HG02678 (cell line): ENCODE measurements around the gene RSPRY1.

Experiments
- ATAC-seq: cut with Tn5 transposase; IDR thresholded peaks from one replicate; pipeline ENCODE4 v1.9.1; 2021; ENCODE audit warnings: mild to moderate bottlenecking, moderate library complexity; ENCODE audit not compliant: unreplicated experiment

RSPRY1 gene

GRCh38 chr16:57216968-57217367, 30.8 kb downstream of the RSPRY1 start:
- no peak for ATAC-seq

GRCh38 chr16:57223057-57223456, 36.9 kb downstream of the RSPRY1 start:
- ATAC-seq: no peak

GRCh38 chr16:57224651-57225335, 38.7 kb downstream of the RSPRY1 start:
- no peak for ATAC-seq

GRCh38 chr16:57225978-57226377, 39.8 kb downstream of the RSPRY1 start:
- ATAC-seq: no peak

GRCh38 chr16:57226701-57227621, 40.8 kb downstream of the RSPRY1 start:
- ATAC-seq: no peak

- no peak for ATAC-seq
Observed at GRCh38 chr16:57229079-57229478, 43.0 kb downstream of the RSPRY1 start.

- no peak for ATAC-seq
Observed at GRCh38 chr16:57231821-57232350, 45.8 kb downstream of the RSPRY1 start.

GRCh38 chr16:57233944-57234706, 48.0 kb downstream of the RSPRY1 start:
- no peak for ATAC-seq

GRCh38 chr16:57234707-57235092, 48.6 kb downstream of the RSPRY1 start:
- ATAC-seq: no peak

- ATAC-seq: no peak
Observed at GRCh38 chr16:57235128-57236021, 49.2 kb downstream of the RSPRY1 start.

GRCh38 chr16:57236022-57236350, 49.9 kb downstream of the RSPRY1 start:
- ATAC-seq: no peak

- no peak for ATAC-seq
Observed at GRCh38 chr16:57238682-57239081, 52.6 kb downstream of the RSPRY1 start.

- no peak for ATAC-seq
Observed at GRCh38 chr16:57239107-57239506, 53.0 kb downstream of the RSPRY1 start.

- ATAC-seq: no peak
Observed at GRCh38 chr16:57240851-57241250, 54.7 kb downstream of the RSPRY1 start.

GRCh38 chr16:57242650-57243049, 56.5 kb downstream of the RSPRY1 start:
- no peak for ATAC-seq

- peak; percentile 13 for ATAC-seq
Observed at GRCh38 chr16:57244463-57244766, 58.3 kb downstream of the RSPRY1 start.

- peak; percentile 97 for ATAC-seq
Observed at GRCh38 chr16:57244767-57245471, 58.8 kb downstream of the RSPRY1 start, which contains the start of gene ARL2BP. Gene ARL2BP, plus strand, starts transcription at chr16:57245259. Its CDS starts 109 bp downstream, at chr16:57245368.

- peak; percentile 31 for ATAC-seq
Observed at GRCh38 chr16:57245472-57246113, 59.5 kb downstream of the RSPRY1 start.

GRCh38 chr16:57251352-57251751, 65.2 kb downstream of the RSPRY1 start:
- no peak for ATAC-seq
